GM18520 (cell line): ENCODE measurements around the gene ELMO3.
A peak's percentile ranks its signal among the peaks of the same experiment; 100 is the strongest.

Experiments used
- ATAC-seq: cut with Tn5 transposase; IDR thresholded peaks from one replicate; pipeline ENCODE4 v1.9.1; 2021; ENCODE audit not compliant: unreplicated experiment

Gene ELMO3

GRCh38 chr16:67163164-67163998 is 35.5 kb upstream of the ELMO3 start:
- ATAC-seq = no peak

- ATAC-seq = no peak
These were observed 34.9 kb upstream of the ELMO3 start for GRCh38 chr16:67163999-67164558.

- no peak for ATAC-seq
These were observed 34.3 kb upstream of the ELMO3 start, which contains the start of gene HSF4 for GRCh38 chr16:67164599-67165061. Gene HSF4, plus strand, starts transcription at chr16:67164745. Its CDS starts 67 bp downstream, at chr16:67164812.

GRCh38 chr16:67165121-67166078 is 33.5 kb upstream of the ELMO3 start:
- no peak for ATAC-seq

- no peak for ATAC-seq
These were observed 32.8 kb upstream of the ELMO3 start for GRCh38 chr16:67166110-67166547.

- no peak for ATAC-seq
These were observed 32.2 kb upstream of the ELMO3 start for GRCh38 chr16:67166598-67167168.

GRCh38 chr16:67167588-67167987 is 31.3 kb upstream of the ELMO3 start:
- ATAC-seq = no peak

GRCh38 chr16:67169011-67169451 is 29.9 kb upstream of the ELMO3 start:
- ATAC-seq = no peak

- ATAC-seq = no peak
These were observed 29.2 kb upstream of the ELMO3 start for GRCh38 chr16:67169642-67170167.

- peak; percentile 32 for ATAC-seq
These were observed 28.6 kb upstream of the ELMO3 start, which contains the start of gene NOL3 for GRCh38 chr16:67170168-67170948. Gene NOL3, plus strand, starts transcription at chr16:67170538.

GRCh38 chr16:67170949-67171649 is 27.8 kb upstream of the ELMO3 start:
- no peak for ATAC-seq

GRCh38 chr16:67173323-67173722 is 25.6 kb upstream of the ELMO3 start:
- no peak for ATAC-seq

- peak; percentile 37 for ATAC-seq
These were observed 24.9 kb upstream of the ELMO3 start for GRCh38 chr16:67173808-67174705.

- ATAC-seq = no peak
These were observed 24.2 kb upstream of the ELMO3 start for GRCh38 chr16:67174706-67175231.

- ATAC-seq = no peak
These were observed 22.3 kb upstream of the ELMO3 start for GRCh38 chr16:67176662-67177061.

- ATAC-seq = no peak
These were observed 20.9 kb upstream of the ELMO3 start for GRCh38 chr16:67177743-67178699.
